HUES6 (cell line): ENCODE measurements around the gene CFAP74.
A peak's percentile ranks its signal among the peaks of the same experiment; 100 is the strongest.

Source experiments
- H3K27ac ChIP-seq: 2 replicates; pipeline ENCODE4 v1.7.0; 2013; ENCODE audit warnings: low read depth, mild to moderate bottlenecking, low read length, inconsistent platforms
- H3K27me3 ChIP-seq: 2 replicates; pipeline ENCODE4 v1.6.1; 2013; ENCODE audit warnings: low read length; ENCODE audit not compliant: control insufficient read depth, insufficient read depth
- H3K36me3 ChIP-seq: 2 replicates; pipeline ENCODE4 v1.6.1; 2013; ENCODE audit warnings: low read length; ENCODE audit not compliant: control insufficient read depth, insufficient read depth
- H3K4me1 ChIP-seq: 2 replicates; pipeline ENCODE4 v1.6.1; 2013; ENCODE audit warnings: low read length; ENCODE audit not compliant: control insufficient read depth, insufficient read depth
- H3K4me3 ChIP-seq: 2 replicates; pipeline ENCODE4 v1.5.1; 2013; ENCODE audit warnings: low read depth, low read length
- H3K9ac ChIP-seq: one replicate; pipeline ENCODE4 v1.6.1; 2013; ENCODE audit warnings: mild to moderate bottlenecking, low read length
- H3K9me3 ChIP-seq: 2 replicates; pipeline ENCODE4 v1.6.1; 2013; ENCODE audit warnings: low read depth, low read length; ENCODE audit not compliant: control insufficient read depth, insufficient read depth

Gene CFAP74

GRCh38 chr1:2027961-2028583 is 24.5 kb upstream of the CFAP74 start:
- Histone ChIP-seq H3K9ac (no peak overlapping the region), H3K27me3 (no peaks in the 10 kb centered on the region; the same call in 1 of the 2 replicates), H3K36me3 (no peaks in the 10 kb centered on the region), H3K4me1 (peaks cover 6% of the 10 kb centered on the region; the same call in 1 of the 2 replicates), H3K4me3 (no peak overlapping the region), H3K9me3 (no peaks in the 10 kb centered on the region), H3K27ac (no peak overlapping the region)

- no peaks in the 10 kb centered on the region for H3K9me3 ChIP-seq
- no peak overlapping the region for H3K4me3 ChIP-seq
- H3K27me3 ChIP-seq: peaks cover 19% of the 10 kb centered on the region
- H3K9ac ChIP-seq: no peak overlapping the region
- H3K4me1 ChIP-seq: no peaks in the 10 kb centered on the region
- H3K36me3 ChIP-seq: no peaks in the 10 kb centered on the region
- no peak overlapping the region for H3K27ac ChIP-seq
These were observed 21.9 kb upstream of the CFAP74 start for GRCh38 chr1:2025491-2025981.

GRCh38 chr1:2024887-2025286 is 21.3 kb upstream of the CFAP74 start:
- Histone ChIP-seq H3K36me3 (no peaks in the 10 kb centered on the region), H3K4me1 (no peaks in the 10 kb centered on the region), H3K27ac (no peak overlapping the region), H3K9me3 (no peaks in the 10 kb centered on the region), H3K4me3 (no peak overlapping the region), H3K27me3 (peaks cover 26% of the 10 kb centered on the region), H3K9ac (no peak overlapping the region)

GRCh38 chr1:2024451-2024850 is 20.9 kb upstream of the CFAP74 start:
- Histone ChIP-seq H3K36me3 (no peaks in the 10 kb centered on the region), H3K4me3 (no peak overlapping the region), H3K4me1 (no peaks in the 10 kb centered on the region), H3K9me3 (no peaks in the 10 kb centered on the region), H3K9ac (no peak overlapping the region), H3K27me3 (peaks cover 30% of the 10 kb centered on the region), H3K27ac (no peak overlapping the region)

GRCh38 chr1:2023187-2023586 is 19.6 kb upstream of the CFAP74 start:
- H3K36me3 ChIP-seq: no peaks in the 10 kb centered on the region
- peaks cover 38% of the 10 kb centered on the region for H3K27me3 ChIP-seq
- no peak overlapping the region for H3K27ac ChIP-seq
- H3K4me3 ChIP-seq: no peak overlapping the region
- H3K4me1 ChIP-seq: peaks cover 7% of the 10 kb centered on the region
- no peak overlapping the region for H3K9ac ChIP-seq
- no peaks in the 10 kb centered on the region for H3K9me3 ChIP-seq

- no peak overlapping the region for H3K9ac ChIP-seq
- peaks cover 47% of the 10 kb centered on the region for H3K27me3 ChIP-seq
- H3K4me1 ChIP-seq: peaks cover 7% of the 10 kb centered on the region
- H3K9me3 ChIP-seq: no peaks in the 10 kb centered on the region
- H3K27ac ChIP-seq: no peak overlapping the region
- no peak overlapping the region for H3K4me3 ChIP-seq
- H3K36me3 ChIP-seq: no peaks in the 10 kb centered on the region
These were observed 18.6 kb upstream of the CFAP74 start for GRCh38 chr1:2022063-2022770.

GRCh38 chr1:2021550-2021949 is 18.0 kb upstream of the CFAP74 start:
- no peak overlapping the region for H3K27ac ChIP-seq
- H3K4me3 ChIP-seq: no peak overlapping the region
- no peak overlapping the region for H3K9ac ChIP-seq
- H3K4me1 ChIP-seq: peaks cover 7% of the 10 kb centered on the region
- no peaks in the 10 kb centered on the region for H3K9me3 ChIP-seq
- no peaks in the 10 kb centered on the region for H3K36me3 ChIP-seq
- H3K27me3 ChIP-seq: peaks cover 47% of the 10 kb centered on the region

GRCh38 chr1:2020310-2020655 is 16.7 kb upstream of the CFAP74 start:
- Histone ChIP-seq H3K4me3 (no peak overlapping the region), H3K4me1 (peaks cover 9% of the 10 kb centered on the region), H3K36me3 (no peaks in the 10 kb centered on the region), H3K9ac (no peak overlapping the region), H3K27me3 (peaks cover 52% of the 10 kb centered on the region), H3K27ac (no peak overlapping the region), H3K9me3 (no peaks in the 10 kb centered on the region)

- H3K27me3 ChIP-seq: peaks cover 55% of the 10 kb centered on the region
- H3K9me3 ChIP-seq: no peaks in the 10 kb centered on the region
- peak overlapping the region; percentile 46 for H3K4me3 ChIP-seq
- H3K36me3 ChIP-seq: no peaks in the 10 kb centered on the region
- peaks cover 11% of the 10 kb centered on the region for H3K4me1 ChIP-seq
- no peak overlapping the region for H3K27ac ChIP-seq
- no peak overlapping the region for H3K9ac ChIP-seq
These were observed 16.2 kb upstream of the CFAP74 start for GRCh38 chr1:2019571-2020309.

GRCh38 chr1:2019172-2019543 is 15.6 kb upstream of the CFAP74 start, which contains the start of gene GABRD:
Gene GABRD (plus strand): TSS chr1:2019345. CDS start chr1:2019424, 79 bp downstream.
- Histone ChIP-seq H3K9me3 (no peaks in the 10 kb centered on the region), H3K36me3 (no peaks in the 10 kb centered on the region), H3K4me1 (peaks cover 11% of the 10 kb centered on the region), H3K27ac (no peak within 1 kb of the TSS), H3K27me3 (peaks cover 55% of the 10 kb centered on the region), H3K9ac (no peak within 1 kb of the TSS), H3K4me3 (peak within 1 kb of the TSS; percentile 53)
